ENCODE results near the gene CORT.
"Not testable (repeated sequence)": the region's sequence is repeated elsewhere in the genome, so short reads cannot be mapped to it uniquely, and the experiment has no call there.

The CORT gene

GRCh38 chr1:10421637-10422036, 28.2 kb upstream of the CORT start:
- no peak for DNase-seq (ENCODE audit: low read depth)
- no peak for TF ChIP-seq CTCF (IDR thresholded peaks at IDR 0.05; ENCODE audit: control insufficient read depth, extremely low read depth, insufficient read depth)
- H3K4me3 ChIP-seq (ENCODE audit: low read depth, low read length), result no peak overlapping the region

- no peak for TF ChIP-seq CTCF (IDR thresholded peaks at IDR 0.05; ENCODE audit: control insufficient read depth, extremely low read depth, insufficient read depth)
- no peak overlapping the region for H3K4me3 ChIP-seq (ENCODE audit: low read depth, low read length)
- no peak for DNase-seq (ENCODE audit: low read depth)
Observed at GRCh38 chr1:10424034-10424433, 25.8 kb upstream of the CORT start.

- no peak for TF ChIP-seq CTCF (IDR thresholded peaks at IDR 0.05; ENCODE audit: control insufficient read depth, extremely low read depth, insufficient read depth)
- no peak for DNase-seq (ENCODE audit: low read depth)
- no peak overlapping the region for H3K4me3 ChIP-seq (ENCODE audit: low read depth, low read length)
Observed at GRCh38 chr1:10424651-10425050, 25.2 kb upstream of the CORT start.

GRCh38 chr1:10425826-10426534, 23.9 kb upstream of the CORT start:
- H3K4me3 ChIP-seq (ENCODE audit: low read depth, low read length); DNase-seq (ENCODE audit: low read depth): not testable (repeated sequence)

- H3K4me3 ChIP-seq (ENCODE audit: low read depth, low read length); DNase-seq (ENCODE audit: low read depth): not testable (repeated sequence)
Observed at GRCh38 chr1:10426535-10426848, 23.3 kb upstream of the CORT start.

GRCh38 chr1:10428984-10429383, 20.8 kb upstream of the CORT start:
- H3K4me3 ChIP-seq (ENCODE audit: low read depth, low read length), result no peak overlapping the region
- no peak for TF ChIP-seq CTCF (IDR thresholded peaks at IDR 0.05; ENCODE audit: control insufficient read depth, extremely low read depth, insufficient read depth)
- DNase-seq (ENCODE audit: low read depth), result no peak

- no peak for TF ChIP-seq CTCF (IDR thresholded peaks at IDR 0.05; ENCODE audit: control insufficient read depth, extremely low read depth, insufficient read depth)
- DNase-seq (ENCODE audit: low read depth), result no peak
Observed at GRCh38 chr1:10429868-10430215, 20.0 kb upstream of the CORT start.

GRCh38 chr1:10430216-10431069, 19.4 kb upstream of the CORT start, which contains the start of gene CENPS:
TSS of gene CENPS (plus strand) at chr1:10430433. CDS start at chr1:10430518, 85 bp downstream.
- TF ChIP-seq CTCF (IDR thresholded peaks at IDR 0.05; ENCODE audit: control insufficient read depth, extremely low read depth, insufficient read depth), result peak; percentile 97
- DNase-seq (ENCODE audit: low read depth), result peak; percentile 37
- H3K4me3 ChIP-seq (ENCODE audit: low read depth, low read length), result peak within 1 kb of the TSS; percentile 95

More at GRCh38 chr1:10429868-10430215, 20.0 kb upstream of the CORT start:
- H3K4me3 ChIP-seq (ENCODE audit: low read depth, low read length), result peak overlapping the region; percentile 95

Data from LNCaP clone FGC (cell line).